ENCODE measurements around the gene CHSY1. TPM values are rescaled to one million over a fixed set of nuclear protein-coding genes. Genes with fewer than 3 reads are reported as not detected.

CHSY1 gene
- total RNA-seq, 1 donor from 2014 or later = 27.6 TPM

Other genes with a start within 250 kb of the CHSY1 start
- 48.9 TPM for gene SELENOS, start 25.4 kb upstream of the CHSY1 start, total RNA-seq (ENCODE audit: unreplicated experiment)
- gene SNRPA1, start 43.2 kb upstream of the CHSY1 start, total RNA-seq (ENCODE audit: unreplicated experiment) = 62.2 TPM
- 0.13 TPM for gene PCSK6, start 237.7 kb upstream of the CHSY1 start, total RNA-seq (ENCODE audit: unreplicated experiment)